GM10847 (cell line): ENCODE data around the gene VWF.

ENCODE experiments used
- POLR2A ChIP-seq: IDR thresholded peaks from 2 replicates; pipeline ENCODE4 v1.6.1; 2011; ENCODE audit not compliant: insufficient read length; ENCODE audit errors: extremely low read depth

Gene VWF

DNA sequence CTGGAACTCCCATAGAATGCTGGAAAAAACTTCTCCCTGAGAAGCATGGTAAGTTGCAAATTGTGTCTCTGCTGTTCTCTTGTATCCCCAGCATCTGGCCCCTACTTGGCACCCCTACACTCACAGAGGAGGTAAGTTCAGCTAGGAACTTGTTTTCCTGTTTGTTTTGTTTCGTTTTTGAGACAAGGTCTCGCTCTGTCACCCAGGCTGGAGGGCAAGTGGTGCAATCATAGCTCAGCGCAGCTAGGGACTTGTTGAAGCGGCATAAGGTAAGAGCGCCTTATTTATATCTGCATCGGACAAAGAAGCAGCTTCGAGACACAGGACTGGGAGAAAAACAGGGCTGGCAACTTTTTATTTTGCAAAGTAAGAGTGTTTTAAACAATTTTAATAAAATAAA lies 161.0 kb downstream of the VWF start:
- TF ChIP-seq POLR2A = no peak

GRCh38 chr12:5960783-5961182 lies 163.7 kb downstream of the VWF start:
- no peak for TF ChIP-seq POLR2A

GRCh38 chr12:5956987-5957386 lies 167.5 kb downstream of the VWF start:
- no peak for TF ChIP-seq POLR2A

DNA sequence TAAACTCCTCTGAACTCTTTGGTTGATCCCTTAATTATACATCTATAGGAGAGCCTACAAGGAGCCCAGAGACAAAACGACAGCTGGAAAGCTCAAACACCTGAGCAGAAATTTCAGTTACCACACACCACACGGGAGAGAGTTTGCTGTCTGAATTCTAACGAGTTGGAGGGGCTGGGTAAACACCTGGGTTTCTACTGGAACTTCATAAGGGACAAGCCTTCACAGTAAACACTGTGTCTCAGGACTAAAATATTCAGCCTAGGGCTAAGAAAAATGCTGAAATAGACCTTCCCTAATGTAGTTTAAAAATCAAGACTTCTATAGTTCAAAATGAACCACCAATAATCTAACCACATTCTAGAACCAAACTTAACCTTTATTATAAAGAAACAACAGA lies 169.8 kb downstream of the VWF start:
- TF ChIP-seq POLR2A = no peak

DNA sequence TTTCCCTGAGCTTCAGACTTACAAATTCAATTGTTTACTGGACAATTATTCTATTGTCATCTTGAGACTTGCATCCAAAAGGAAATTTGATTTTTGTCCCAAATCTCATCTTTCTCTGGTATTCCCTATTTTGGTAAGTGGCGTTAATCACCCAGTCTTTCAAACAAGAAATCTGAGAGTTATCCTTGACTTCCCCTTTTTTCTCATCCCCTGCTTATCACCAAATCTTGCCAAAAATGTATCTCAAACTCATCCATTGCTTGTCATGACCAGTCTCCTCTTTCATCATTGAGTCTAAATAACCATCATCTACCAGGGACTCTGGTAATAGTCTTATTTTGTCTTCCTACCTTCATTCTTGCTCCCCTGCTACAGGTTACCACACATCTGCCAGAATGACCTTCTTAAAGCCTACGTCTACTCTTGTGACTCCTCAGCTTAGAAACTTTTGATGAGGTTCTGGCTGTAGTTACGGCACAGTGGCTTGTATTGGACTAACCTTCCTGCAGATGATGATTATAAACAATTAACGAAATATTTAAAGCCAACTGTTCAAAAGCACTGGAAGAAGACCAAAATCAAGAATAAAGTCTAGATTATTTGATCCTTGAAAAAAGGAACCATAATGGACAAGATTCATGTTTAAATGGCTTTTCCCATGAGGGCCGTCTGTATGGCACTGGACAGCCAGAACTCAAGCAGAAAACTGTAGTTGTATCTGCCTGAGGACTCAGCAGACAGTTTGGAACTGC lies 170.5 kb downstream of the VWF start:
- TF ChIP-seq POLR2A = no peak

- TF ChIP-seq POLR2A = no peak
Observed at GRCh38 chr12:5952031-5952430, 172.4 kb downstream of the VWF start.

- no peak for TF ChIP-seq POLR2A
Observed at GRCh38 chr12:5948696-5949095, 175.8 kb downstream of the VWF start.

DNA sequence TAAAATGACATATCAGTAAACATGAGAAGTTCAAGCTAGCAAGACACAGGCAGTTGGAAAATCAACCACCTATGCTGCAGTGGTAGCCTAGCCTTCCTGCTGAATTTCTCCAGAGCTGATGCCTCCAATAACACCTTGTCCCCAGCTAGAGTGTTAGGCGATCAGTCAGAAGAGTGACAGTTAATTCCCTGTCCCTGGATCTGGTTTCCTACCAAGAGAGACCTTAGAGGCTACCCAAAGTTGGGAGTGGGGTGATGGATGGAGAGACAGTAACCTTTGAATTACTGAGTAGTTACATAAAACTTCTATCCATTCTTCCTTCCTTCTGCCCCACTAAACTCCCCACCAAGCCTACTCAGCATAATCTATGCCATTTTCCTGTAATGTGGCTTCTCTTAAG lies 177.5 kb downstream of the VWF start:
- TF ChIP-seq POLR2A = no peak

GRCh38 chr12:5946388-5946787 lies 178.1 kb downstream of the VWF start:
- no peak for TF ChIP-seq POLR2A

DNA sequence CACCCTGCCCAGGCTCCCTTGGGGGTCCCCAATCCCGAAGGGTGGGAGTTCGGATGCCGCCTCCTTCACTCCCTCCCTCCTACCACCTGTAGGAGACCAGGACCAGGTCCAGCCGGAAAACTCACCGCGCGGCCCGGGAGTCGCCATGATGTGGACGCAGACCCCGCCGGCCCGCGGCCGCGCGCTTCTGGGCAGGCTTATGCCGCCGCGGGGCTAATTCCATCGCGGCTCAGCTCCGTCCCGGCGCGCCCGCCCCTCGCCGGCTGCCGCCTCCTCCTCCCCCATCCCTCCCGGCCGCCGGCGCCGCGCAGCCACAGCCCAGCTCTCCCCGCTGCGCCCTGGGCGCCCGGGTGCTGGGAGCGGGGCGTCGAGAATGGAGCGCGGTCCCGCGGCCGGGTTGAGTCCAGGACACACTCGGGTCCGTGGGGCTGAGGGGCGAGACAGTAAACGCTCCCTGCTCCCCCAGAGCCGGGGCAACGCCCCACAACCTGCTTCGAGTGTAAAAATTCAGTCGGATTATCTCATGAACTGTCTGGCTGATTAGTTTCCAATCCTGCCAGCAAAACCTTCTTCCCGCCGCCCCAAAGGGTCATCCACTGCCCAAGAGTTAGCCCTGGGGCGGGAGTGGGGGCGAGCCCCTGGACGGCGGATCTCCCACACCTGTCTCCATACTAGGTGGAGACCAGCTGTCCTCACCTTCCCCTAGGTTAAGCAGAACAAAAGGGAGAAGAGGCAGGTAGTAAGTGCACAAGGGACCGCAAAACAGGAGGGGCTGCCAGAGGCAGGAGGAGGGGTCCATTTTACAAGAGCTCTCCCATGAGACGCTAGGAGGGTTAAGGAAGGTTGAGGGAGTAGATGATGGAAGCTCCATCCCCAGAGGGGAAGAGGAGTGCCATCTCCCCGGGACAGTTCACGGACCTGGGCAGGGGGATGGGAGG lies 179.1 kb downstream of the VWF start, which contains the start of gene ANO2:
ANO2 (minus strand) TSS at position 189 of the 938 bp plus-strand sequence; CDS start at position 147, 42 bp downstream.
- TF ChIP-seq POLR2A = no peak

DNA sequence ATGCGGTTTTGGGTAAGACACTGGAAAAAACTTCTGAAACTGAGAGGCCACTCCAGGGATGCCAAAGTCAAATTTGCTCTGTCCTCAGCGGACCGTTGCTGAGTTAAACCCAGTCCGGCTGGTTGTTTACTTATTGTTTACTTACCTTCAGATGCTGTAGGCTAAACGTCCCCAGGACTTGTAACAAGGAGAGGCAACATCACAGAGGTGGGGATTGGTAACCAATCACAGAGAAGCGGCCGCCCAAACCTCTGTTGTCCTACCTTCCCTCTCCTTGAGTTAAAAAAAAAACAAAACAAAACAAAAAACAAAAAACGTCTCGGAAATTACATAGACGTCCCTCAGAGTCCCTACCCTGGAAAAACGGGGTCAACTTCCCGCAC lies 179.8 kb downstream of the VWF start:
- no peak for TF ChIP-seq POLR2A

DNA sequence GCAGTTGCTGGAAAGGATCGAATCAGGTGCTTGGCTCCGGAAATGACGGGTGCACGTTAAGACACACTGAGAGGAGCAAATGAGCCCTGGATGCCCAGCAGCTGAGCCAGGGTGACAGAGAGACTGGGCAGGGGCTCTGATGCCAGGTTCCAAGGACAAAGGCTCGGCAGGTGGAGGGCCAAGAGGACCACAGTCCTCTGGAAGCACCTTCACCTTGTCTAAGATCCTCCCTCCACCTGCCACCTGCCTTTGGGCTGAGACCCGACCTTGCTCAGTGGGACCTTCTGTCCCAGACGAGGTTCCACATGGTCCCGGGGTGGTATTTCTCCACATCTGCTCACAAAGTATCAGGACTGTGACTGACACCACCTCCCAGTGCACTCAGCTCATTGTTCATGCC lies 180.4 kb downstream of the VWF start:
- no peak for TF ChIP-seq POLR2A

GRCh38 chr12:5941907-5942306 lies 182.6 kb downstream of the VWF start:
- no peak for TF ChIP-seq POLR2A

GRCh38 chr12:5927732-5928516 lies 196.5 kb downstream of the VWF start:
- TF ChIP-seq POLR2A = no peak

DNA sequence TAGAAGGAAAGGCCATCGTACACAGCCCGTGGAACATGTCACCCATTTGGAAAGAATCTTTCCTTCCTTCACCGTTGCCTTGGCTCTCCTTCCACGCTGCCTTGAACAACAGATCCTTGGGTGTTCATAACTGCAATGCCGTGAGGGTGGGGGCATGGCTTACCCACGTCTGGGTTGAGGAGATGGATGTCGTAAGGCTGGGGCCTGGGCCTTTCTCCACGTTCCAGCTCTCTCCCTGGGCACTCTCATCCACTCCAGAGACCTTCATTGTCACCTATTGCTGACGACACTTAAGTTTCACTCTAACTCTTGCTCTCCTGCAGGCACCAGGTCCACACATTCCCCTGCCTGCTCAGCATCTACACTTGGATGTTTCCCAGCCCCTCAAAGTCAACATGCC lies 198.8 kb downstream of the VWF start:
- TF ChIP-seq POLR2A = no peak
